K562 (cell line): ENCODE results near the gene LGALS12. TPM values are rescaled to one million over a fixed set of nuclear protein-coding genes. Genes with fewer than 3 reads are reported as not detected.

Experiments
- ATAC-seq: fragments of 200-7000 bp; cut with Tn5 transposase; 3 replicates; pipeline ENCODE4 v1.9.1; 2020; ENCODE audit warnings: moderate library complexity
- BruUV-seq: library from RNA; stranded (reverse); fragments of 400-500 nt; replicated peaks from 2 replicates; lab custom pipeline; 2021; lab: Mats Ljungman, UMichigan
- CTCF ChIA-PET: fragments of 300-600 bp; formaldehyde crosslinking; extraction: SDS; loops from one replicate; lab custom pipeline; 2021; ENCODE audit warnings: low intra/inter-chr PET ratio; lab: Yijun Ruan, JAX
- POLR2A ChIA-PET: fragments of 300-600, 350-650 bp; sonication (Branson Sonifier 250); formaldehyde crosslinking; extraction: SDS; loops from one replicate; lab custom pipeline; 2021; ENCODE audit warnings: antibody characterized with exemption, inconsistent platforms; lab: Yijun Ruan, JAX
- DNase-seq, 4 experiments: peaks; one replicate each; pipeline versions ENCODE4 v3.0.0 to v3.0.0-alpha.2; 2011 to 2018; ENCODE audit warnings: low spot score in 3 of 4, mixed read lengths in 3 of 4; ENCODE audit errors: extremely low read depth in 1 of 4
- FAIRE-seq: peaks from 2 replicates; lab custom pipeline; 2011; peaks lifted over from hg19 to GRCh38; lab: Jason Lieb, UNC
- H2AFZ ChIP-seq: 2 replicates; pipeline ENCODE4 v1.6.0; 2011; ENCODE audit warnings: low read depth, low read length, control low read depth, inconsistent platforms
- H3K27ac ChIP-seq: fragments of 200-600 bp; 3 replicates; pipeline ENCODE4 v1.8.0; 2011; ENCODE audit warnings: low read depth, mild to moderate bottlenecking, control low read depth, inconsistent platforms, low read length, moderate library complexity, mixed read lengths; ENCODE audit errors: extremely low read depth
- H3K27me3 ChIP-seq, 2 experiments: fragments of 300-600 bp in 1 of 2; 2 replicates in 1 of 2; 3 replicates in 1 of 2; pipeline versions ENCODE4 v1.6.0 to v1.8.0; 2011; ENCODE audit warnings: inconsistent platforms in 2 of 2, low read length in 2 of 2, mild to moderate bottlenecking in 1 of 2, mixed read lengths in 1 of 2, moderate library complexity in 1 of 2; ENCODE audit not compliant: control insufficient read depth in 2 of 2, insufficient read depth in 2 of 2
- H3K36me3 ChIP-seq: fragments of 300-600 bp; 3 replicates; pipeline ENCODE4 v1.8.0; 2011; ENCODE audit warnings: mild to moderate bottlenecking, low read length, inconsistent platforms; ENCODE audit not compliant: control insufficient read depth, insufficient read depth
- H3K4me1 ChIP-seq, 2 experiments: fragments of 200-600 bp in 1 of 2; replicated peaks in 1 of 2; 2 replicates in 1 of 2; 3 replicates in 1 of 2; pipeline versions ENCODE4 v1.5.1 to v1.8.0; 2011; ENCODE audit warnings: inconsistent platforms in 2 of 2, low read length in 2 of 2, mild to moderate bottlenecking in 1 of 2, mixed read lengths in 1 of 2, moderate library complexity in 1 of 2; ENCODE audit not compliant: control insufficient read depth in 2 of 2, insufficient read depth in 2 of 2
- H3K4me2 ChIP-seq: 2 replicates; pipeline ENCODE4 v1.6.1; 2011; ENCODE audit warnings: low read length, control low read depth, inconsistent platforms, mixed read lengths; ENCODE audit not compliant: insufficient read depth
- H3K4me3 ChIP-seq: fragments of 200-600 bp; sonication (generic), shearing (Covaris generic); 2 replicates; pipeline ENCODE4 v1.5.1; 2016; ENCODE audit warnings: control low read depth, inconsistent platforms
- H3K79me2 ChIP-seq: fragments of 200-600 bp; 3 replicates; pipeline ENCODE4 v1.8.0; 2011; ENCODE audit warnings: low read length, inconsistent platforms; ENCODE audit not compliant: control insufficient read depth, insufficient read depth
- H3K9ac ChIP-seq, 2 experiments: 2 replicates each; pipeline versions ENCODE4 v1.6.0 to v1.6.1; 2011; ENCODE audit warnings: low read depth in 2 of 2, low read length in 2 of 2, control low read depth in 1 of 2, inconsistent platforms in 1 of 2, mild to moderate bottlenecking in 1 of 2, mixed read lengths in 1 of 2; ENCODE audit not compliant: insufficient read depth in 1 of 2
- H3K9me1 ChIP-seq: one replicate; pipeline ENCODE4 v1.6.0; 2011; ENCODE audit warnings: inconsistent platforms, mild to moderate bottlenecking, low read length, moderate library complexity; ENCODE audit not compliant: control insufficient read depth, insufficient read depth
- H3K9me3 ChIP-seq: replicated peaks from 2 replicates; pipeline ENCODE4 v1.5.1; 2011; ENCODE audit warnings: low read depth, low read length, inconsistent platforms; ENCODE audit not compliant: control insufficient read depth, insufficient read depth
- H4K20me1 ChIP-seq: replicated peaks from 2 replicates; pipeline ENCODE4 v1.6.1; 2011; ENCODE audit warnings: low read length, inconsistent platforms, mixed read lengths; ENCODE audit not compliant: control insufficient read depth, insufficient read depth
- GMEB1 ChIP-seq: fragments of 250-450 bp; sonication (Bioruptor Pico); IDR thresholded peaks from 2 replicates; pipeline ENCODE4 v1.4.0; 2020; ENCODE audit warnings: mild to moderate bottlenecking
- LEF1 ChIP-seq: fragments of 450-650 bp; IDR thresholded peaks from 2 replicates; pipeline ENCODE4 v1.6.1; 2016; ENCODE audit warnings: mild to moderate bottlenecking
- MXD1 ChIP-seq: fragments of 250-450 bp; sonication (Bioruptor Pico); IDR thresholded peaks from 2 replicates; pipeline ENCODE4 v1.8.0; 2021; ENCODE audit warnings: borderline replicate concordance, mild to moderate bottlenecking, moderate library complexity; ENCODE audit not compliant: poor library complexity, severe bottlenecking
- PHB2 ChIP-seq: fragments of 450-650 bp; IDR thresholded peaks from 2 replicates; pipeline ENCODE4 v1.6.1; 2017; ENCODE audit warnings: low read depth
- WGBS: fragments of 100-300 bp; shearing (Covaris generic); methylation state at CpG from one replicate; pipeline ENCODE4 v1.1.6; 2016; ENCODE audit warnings: low coverage, mixed read lengths; ENCODE audit not compliant: insufficient coverage; ENCODE audit errors: missing lambda C conversion rate; 5-methylcytosine and 5-hydroxymethylcytosine counted together
- in situ Hi-C: fragments of 300-500 bp; cut with MboI; formaldehyde crosslinking; loops from 4 replicates; pipeline ENCODE4 v1.15.0; 2018; ENCODE audit warnings: inconsistent platforms, mixed read lengths
- intact Hi-C: fragments of 100-400 bp; cut with micrococcal nuclease; formaldehyde crosslinking; loops from 2 replicates; pipeline ENCODE4 v1.14.2; 2022
- polyA plus RNA-seq, 8 experiments: library from polyadenylated mRNA; depleted of rRNA in 4 of 8; stranded (reverse) in 5 of 8; unstranded in 3 of 8; fragments of >200 nt; fragmentation: Nextera tagmentation in 2 of 8; fragmentation: Illumina TruSeq in 1 of 8; extraction: Ambion mirVana in 2 of 8; extraction: Trizol in 1 of 8; gene quantifications; 2 replicates each; pipeline versions ENCODE4 v1.2.1 to v1.2.3, GENCODE V29; 2011 to 2014; ENCODE audit warnings: inconsistent platforms in 1 of 8, missing spikeins in 1 of 8
- total RNA-seq, 7 experiments: library from RNA; depleted of rRNA in 6 of 7; stranded (reverse); fragments of >200 nt in 6 of 7; fragmentation: Illumina TruSeq in 2 of 7; extraction: Trizol in 2 of 7; gene quantifications; 2 replicates each; pipeline versions ENCODE4 v1.2.1 to v1.2.3, GENCODE V29; 2011 to 2021; ENCODE audit warnings: low replicate concordance in 1 of 7

The LGALS12 gene
- total and polyA plus RNA-seq, 9 of the 15 experiments (the other 6 are each of a cell fraction or from before 2014, with no cell fraction given) = 0.66 to 8.0 (median 5.0) TPM

- CTCF ChIA-PET = no interaction called here
- Histone ChIP-seq H3K27ac (no peak within 1 kb of the TSS), H3K36me3 (no peaks in the 10 kb centered on the region), H3K9me1 (no peaks in the 10 kb centered on the region), H3K9me3 (no peaks in the 10 kb centered on the region), H3K9ac (0 out of 4 replicates have a peak within 1 kb of the TSS, but pooled peaks of 1 of the 2 experiments have one; percentile 39), H3K4me3 (no peak within 1 kb of the TSS), H3K4me2 (no peak within 1 kb of the TSS), H3K27me3 (no peaks in the 10 kb centered on the region), H2AFZ (no peak within 1 kb of the TSS), H3K79me2 (no peaks in the 10 kb centered on the region), H4K20me1 (no peaks in the 10 kb centered on the region), H3K4me1 (peaks cover 23 to 38% of the 10 kb centered on the region in 2 experiments)
- in situ Hi-C loops = no loop called here
- TF ChIP-seq MXD1 (CRISPR knock-in tag) (no peak), PHB2 (no peak), LEF1 (no peak), GMEB1 (CRISPR knock-in tag) (no peak)
- POLR2A ChIA-PET = interaction anchor here (0.7 to 1.3 kb wide), 2 partner anchors 12 to 16 kb away, joined by 3 to 4 read pairs; no protein-coding TSS in a partner anchor
- no TSS peak for BruUV-seq
- no peak for DNase-seq
- intact Hi-C loops = no loop called here
- WGBS = 43% methylated on average over 13 of the region's 13 CpGs
- ATAC-seq = no peak
- FAIRE-seq = no peak
Measured at GRCh38 chr11:63563201-63564055, 57.5 kb downstream of the LGALS12 start, which contains the start of gene PLAAT2. Gene PLAAT2 (minus strand): TSS chr11:63563379. CDS start chr11:63563324, 55 bp downstream.
